ACC112 (cell line): ENCODE results near the gene CDYL2.

Experiments used
- H2AFZ ChIP-seq: fragments of 200-600 bp; sonication (generic); one replicate; pipeline ENCODE4 v1.6.0; 2017; ENCODE audit warnings: antibody characterized with exemption, low read length; ENCODE audit not compliant: unreplicated experiment
- H3K27ac ChIP-seq: fragments of 200-600 bp; sonication (generic); 2 replicates; pipeline ENCODE4 v1.5.1; 2014; ENCODE audit warnings: low read depth, mild to moderate bottlenecking, antibody characterized with exemption, low read length, moderate library complexity
- H3K27me3 ChIP-seq: fragments of 200-600 bp; sonication (generic); 2 replicates; pipeline ENCODE4 v1.6.1; 2014; ENCODE audit warnings: mild to moderate bottlenecking, antibody characterized with exemption, low read length, moderate library complexity, mixed read lengths; ENCODE audit not compliant: insufficient read depth
- H3K36me3 ChIP-seq: fragments of 200-600 bp; sonication (generic); 2 replicates; pipeline ENCODE4 v1.6.1; 2016; ENCODE audit warnings: mild to moderate bottlenecking, antibody characterized with exemption, low read length, moderate library complexity, mixed read lengths; ENCODE audit not compliant: insufficient read depth
- H3K4me1 ChIP-seq: fragments of 200-600 bp; sonication (generic); one replicate; pipeline ENCODE4 v1.6.1; 2016; ENCODE audit warnings: low read length, mixed read lengths; ENCODE audit not compliant: insufficient read depth, unreplicated experiment, control insufficient read depth
- H3K4me3 ChIP-seq: fragments of 200-600 bp; sonication (generic); 2 replicates; pipeline ENCODE4 v1.5.1; 2014; ENCODE audit warnings: mild to moderate bottlenecking, low read depth, low read length
- H3K79me2 ChIP-seq: fragments of 200-600 bp; sonication (generic); one replicate; pipeline ENCODE4 v1.6.0; 2016; ENCODE audit warnings: low read length; ENCODE audit not compliant: control insufficient read depth, unreplicated experiment, insufficient read depth

CDYL2 gene

GRCh38 chr16:80580109-80580832 lies 224.1 kb downstream of the CDYL2 start:
- Histone ChIP-seq H3K79me2 (no peaks in the 10 kb centered on the region), H3K27me3 (no peaks in the 10 kb centered on the region), H3K27ac (no peak overlapping the region), H3K4me1 (peaks cover 12% of the 10 kb centered on the region), H3K36me3 (no peaks in the 10 kb centered on the region), H3K4me3 (no peak overlapping the region), H2AFZ (no peak overlapping the region)

- Histone ChIP-seq H3K27ac (no peak overlapping the region), H2AFZ (no peak overlapping the region), H3K27me3 (peaks cover 6% of the 10 kb centered on the region; the same call in 1 of the 2 replicates), H3K4me3 (no peak overlapping the region), H3K79me2 (no peaks in the 10 kb centered on the region), H3K36me3 (no peaks in the 10 kb centered on the region), H3K4me1 (no peaks in the 10 kb centered on the region)
These were observed 226.7 kb downstream of the CDYL2 start for GRCh38 chr16:80577485-80578280.

DNA sequence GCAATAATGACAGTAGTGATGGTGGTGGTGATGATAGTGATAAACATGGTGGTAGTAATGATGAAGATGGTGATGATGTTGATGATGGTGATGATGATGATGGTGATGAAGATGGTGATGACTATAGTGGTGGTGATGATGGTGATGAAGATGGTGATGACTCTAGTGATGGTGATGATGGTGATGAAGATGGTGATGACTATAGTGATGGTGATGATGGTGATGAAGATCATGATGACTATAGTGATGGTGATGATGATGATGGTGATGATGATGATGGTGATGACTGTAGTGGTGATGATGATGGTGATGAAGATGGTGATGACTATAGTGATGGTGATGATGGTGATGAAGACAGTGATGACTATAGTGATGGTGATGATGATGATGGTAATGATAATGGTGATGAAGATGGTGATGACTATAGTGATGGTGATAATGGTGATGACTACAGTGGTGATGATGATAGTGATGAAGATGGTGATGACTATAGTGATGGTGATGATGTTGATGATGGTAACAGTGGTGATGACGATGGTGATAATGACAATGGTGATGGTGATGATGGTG lies 228.0 kb downstream of the CDYL2 start:
- Histone ChIP-seq H2AFZ (no peak overlapping the region), H3K36me3 (no peaks in the 10 kb centered on the region), H3K27me3 (peaks cover 18% of the 10 kb centered on the region; the same call in 1 of the 2 replicates), H3K4me1 (no peaks in the 10 kb centered on the region), H3K79me2 (no peaks in the 10 kb centered on the region), H3K4me3 (no peak overlapping the region), H3K27ac (no peak overlapping the region)

DNA sequence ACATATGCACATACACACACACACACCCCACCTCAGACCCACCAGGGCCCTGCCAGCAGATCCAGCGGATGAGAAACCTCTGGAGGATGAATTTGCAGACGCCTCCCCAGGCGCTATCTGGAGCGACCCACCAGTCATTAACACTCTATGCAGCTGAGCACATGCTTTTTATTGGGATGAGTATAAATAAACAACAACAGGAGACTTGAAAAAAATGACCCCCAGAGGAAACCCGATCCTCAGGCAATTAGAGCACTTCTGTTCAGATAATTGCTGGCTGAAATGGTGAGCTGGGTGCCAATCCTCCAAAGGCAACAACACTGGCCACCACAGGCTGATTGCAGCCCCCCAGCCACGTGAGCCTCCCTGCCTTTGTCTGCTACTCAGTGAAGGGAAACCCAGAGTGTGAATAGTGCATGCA lies 230.7 kb downstream of the CDYL2 start:
- no peaks in the 10 kb centered on the region for H3K79me2 ChIP-seq
- no peak overlapping the region for H3K27ac ChIP-seq
- H2AFZ ChIP-seq = no peak overlapping the region
- H3K27me3 ChIP-seq = peaks cover 21% of the 10 kb centered on the region; the same call in 1 of the 2 replicates
- no peak overlapping the region for H3K4me3 ChIP-seq
- H3K36me3 ChIP-seq = no peaks in the 10 kb centered on the region
- peaks cover 13% of the 10 kb centered on the region for H3K4me1 ChIP-seq

DNA sequence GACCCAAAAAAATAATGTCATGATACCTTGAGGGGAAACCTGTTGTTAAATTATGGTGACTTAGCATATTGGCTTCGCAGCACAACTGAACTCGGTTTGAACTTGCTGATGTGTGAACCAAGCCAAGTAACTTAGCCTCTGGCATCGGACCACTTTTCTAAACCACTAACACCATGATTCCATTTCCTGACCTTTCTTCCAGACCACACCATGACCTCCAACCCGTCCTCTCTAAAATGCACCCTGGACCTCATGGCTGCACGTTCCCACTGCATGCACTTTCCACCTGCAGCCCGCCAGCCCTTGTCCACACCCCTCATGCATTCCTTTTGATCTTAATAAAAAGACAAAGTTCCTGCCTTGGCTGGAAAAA lies 234.3 kb downstream of the CDYL2 start:
- 0 out of 2 replicates have a peak overlapping the region, but pooled peaks have one; percentile 22 for H3K4me3 ChIP-seq
- H3K27me3 ChIP-seq = peaks cover 21% of the 10 kb centered on the region; the same call in 1 of the 2 replicates
- H3K4me1 ChIP-seq = peaks cover 13% of the 10 kb centered on the region
- peak overlapping the region; percentile 30; the same call in 1 of the 2 replicates for H3K27ac ChIP-seq
- no peaks in the 10 kb centered on the region for H3K79me2 ChIP-seq
- no peaks in the 10 kb centered on the region for H3K36me3 ChIP-seq
- no peak overlapping the region for H2AFZ ChIP-seq

- Histone ChIP-seq H2AFZ (no peak overlapping the region), H3K27ac (peak overlapping the region; percentile 30; the same call in 1 of the 2 replicates), H3K79me2 (no peaks in the 10 kb centered on the region), H3K4me1 (peaks cover 13% of the 10 kb centered on the region), H3K36me3 (no peaks in the 10 kb centered on the region), H3K4me3 (0 out of 2 replicates have a peak overlapping the region, but pooled peaks have one; percentile 22), H3K27me3 (peaks cover 26% of the 10 kb centered on the region; the same call in 1 of the 2 replicates)
These were observed 234.8 kb downstream of the CDYL2 start for GRCh38 chr16:80569440-80570105.

DNA sequence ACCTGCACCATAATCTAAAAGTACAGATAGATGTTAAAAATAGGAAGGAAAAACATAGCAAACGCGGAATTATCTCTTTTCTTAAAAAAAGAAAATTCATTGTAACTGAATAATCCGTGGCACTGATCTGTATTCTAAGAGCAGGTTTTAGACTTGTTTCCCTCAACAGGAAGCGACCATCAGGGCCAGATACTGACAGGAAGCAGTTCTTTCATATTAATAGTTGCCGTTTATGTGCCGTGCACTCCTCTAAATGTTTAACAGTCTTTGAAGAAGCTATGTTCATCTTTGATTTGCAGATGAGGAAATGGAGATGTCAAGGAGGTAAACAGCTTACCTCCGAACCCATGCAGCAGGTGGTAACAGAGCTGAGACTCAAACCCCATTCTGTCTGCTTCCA lies 240.0 kb downstream of the CDYL2 start:
- H3K36me3 ChIP-seq = no peaks in the 10 kb centered on the region
- no peak overlapping the region for H3K4me3 ChIP-seq
- no peak overlapping the region for H2AFZ ChIP-seq
- peaks cover 7% of the 10 kb centered on the region for H3K4me1 ChIP-seq
- H3K79me2 ChIP-seq = no peaks in the 10 kb centered on the region
- H3K27me3 ChIP-seq = peaks cover 37% of the 10 kb centered on the region; the same call in 1 of the 2 replicates
- H3K27ac ChIP-seq = no peak overlapping the region

GRCh38 chr16:80563066-80563465 lies 241.3 kb downstream of the CDYL2 start:
- H3K27me3 ChIP-seq = peaks cover 39% of the 10 kb centered on the region; the same call in 1 of the 2 replicates
- H2AFZ ChIP-seq = no peak overlapping the region
- no peak overlapping the region for H3K4me3 ChIP-seq
- H3K4me1 ChIP-seq = no peaks in the 10 kb centered on the region
- H3K27ac ChIP-seq = no peak overlapping the region
- no peaks in the 10 kb centered on the region for H3K36me3 ChIP-seq
- H3K79me2 ChIP-seq = no peaks in the 10 kb centered on the region

DNA sequence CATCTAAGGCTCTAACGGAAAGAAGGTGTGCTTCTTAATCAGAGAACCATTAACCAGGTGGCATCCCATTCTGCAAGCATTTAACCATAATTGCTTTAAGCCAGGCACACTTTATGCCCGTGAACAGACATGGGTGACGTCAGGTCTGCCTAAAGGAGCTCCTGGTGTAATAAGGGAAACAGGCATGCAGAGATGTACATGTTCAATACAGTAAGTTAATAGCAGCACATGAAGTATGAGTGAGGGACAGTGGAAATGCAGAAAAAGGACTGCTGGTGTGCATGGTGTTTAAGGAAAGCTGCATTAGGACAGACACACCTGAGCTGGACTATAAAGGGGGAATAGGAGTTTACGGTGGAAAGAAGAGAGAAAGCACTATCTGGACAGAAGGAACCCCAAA lies 245.0 kb downstream of the CDYL2 start:
- no peak overlapping the region for H2AFZ ChIP-seq
- no peak overlapping the region for H3K27ac ChIP-seq
- peaks cover 33% of the 10 kb centered on the region; the same call in 1 of the 2 replicates for H3K27me3 ChIP-seq
- H3K79me2 ChIP-seq = no peaks in the 10 kb centered on the region
- no peaks in the 10 kb centered on the region for H3K36me3 ChIP-seq
- H3K4me3 ChIP-seq = no peak overlapping the region
- H3K4me1 ChIP-seq = no peaks in the 10 kb centered on the region

GRCh38 chr16:80557037-80557436 lies 247.4 kb downstream of the CDYL2 start:
- peaks cover 21% of the 10 kb centered on the region; the same call in 1 of the 2 replicates for H3K27me3 ChIP-seq
- H3K4me1 ChIP-seq = no peaks in the 10 kb centered on the region
- no peaks in the 10 kb centered on the region for H3K36me3 ChIP-seq
- H3K4me3 ChIP-seq = no peak overlapping the region
- no peak overlapping the region for H3K27ac ChIP-seq
- H3K79me2 ChIP-seq = no peaks in the 10 kb centered on the region
- H2AFZ ChIP-seq = no peak overlapping the region
